Transverse colon (tissue), 4 donors: ENCODE results near the gene RBM19.

Experiments used
- EP300 ChIP-seq: sonication (generic); formaldehyde crosslinking; IDR thresholded peaks from one replicate; pipeline ENCODE4 v1.6.1; 2017; ENCODE audit warnings: antibody characterized with exemption, low read depth
- POLR2A ChIP-seq: fragments of 450-650 bp; IDR thresholded peaks from one replicate; pipeline ENCODE4 v1.6.1; 2016; ENCODE audit warnings: antibody characterized with exemption, mild to moderate bottlenecking, moderate library complexity
- POLR2AphosphoS5 ChIP-seq, 3 donors: sonication (generic); formaldehyde crosslinking; IDR thresholded peaks; one replicate each; pipeline ENCODE4 v1.6.1; 2016; ENCODE audit warnings: antibody characterized with exemption in 3 of 3
- TF ChIP-seq, protein P1 (sequence below), 5 experiments: fragments of 200-600 bp in 3 of 5; fragments of 450-650 bp in 2 of 5; sonication (generic) in 3 of 5; IDR thresholded peaks; 1 replicate in 2 of 5; 2 replicates in 3 of 5; pipeline ENCODE4 v1.5.1; 2016 to 2017; ENCODE audit warnings: antibody characterized with exemption in 5 of 5, inconsistent platforms in 3 of 5, mild to moderate bottlenecking in 2 of 5, moderate library complexity in 1 of 5

DNA sequence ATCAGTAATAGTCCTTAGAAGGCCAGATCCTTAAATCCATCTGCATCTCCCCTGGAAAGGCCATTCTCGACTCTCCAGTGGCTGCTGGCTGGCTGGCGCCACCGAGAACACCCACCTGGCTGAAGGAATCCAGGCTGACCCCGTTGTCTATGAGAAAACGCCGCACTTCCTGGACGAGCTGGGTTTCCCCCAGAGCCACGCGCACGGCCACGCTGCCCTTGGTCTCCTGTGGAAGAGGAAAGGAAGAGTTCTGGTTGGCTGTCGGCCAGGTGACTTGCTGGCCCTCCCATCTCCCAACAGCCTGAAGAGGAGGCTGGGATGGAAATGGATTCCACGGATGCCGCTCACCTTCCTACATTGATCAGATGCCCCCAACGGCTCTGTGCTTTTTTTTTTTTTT is 23.9 kb downstream of the RBM19 start:
- TF ChIP-seq POLR2A = no peak
- TF ChIP-seq, protein P1, sequence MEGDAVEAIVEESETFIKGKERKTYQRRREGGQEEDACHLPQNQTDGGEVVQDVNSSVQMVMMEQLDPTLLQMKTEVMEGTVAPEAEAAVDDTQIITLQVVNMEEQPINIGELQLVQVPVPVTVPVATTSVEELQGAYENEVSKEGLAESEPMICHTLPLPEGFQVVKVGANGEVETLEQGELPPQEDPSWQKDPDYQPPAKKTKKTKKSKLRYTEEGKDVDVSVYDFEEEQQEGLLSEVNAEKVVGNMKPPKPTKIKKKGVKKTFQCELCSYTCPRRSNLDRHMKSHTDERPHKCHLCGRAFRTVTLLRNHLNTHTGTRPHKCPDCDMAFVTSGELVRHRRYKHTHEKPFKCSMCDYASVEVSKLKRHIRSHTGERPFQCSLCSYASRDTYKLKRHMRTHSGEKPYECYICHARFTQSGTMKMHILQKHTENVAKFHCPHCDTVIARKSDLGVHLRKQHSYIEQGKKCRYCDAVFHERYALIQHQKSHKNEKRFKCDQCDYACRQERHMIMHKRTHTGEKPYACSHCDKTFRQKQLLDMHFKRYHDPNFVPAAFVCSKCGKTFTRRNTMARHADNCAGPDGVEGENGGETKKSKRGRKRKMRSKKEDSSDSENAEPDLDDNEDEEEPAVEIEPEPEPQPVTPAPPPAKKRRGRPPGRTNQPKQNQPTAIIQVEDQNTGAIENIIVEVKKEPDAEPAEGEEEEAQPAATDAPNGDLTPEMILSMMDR (IDR thresholded peaks at IDR 0.05) = no peak
- TF ChIP-seq POLR2AphosphoS5 (IDR thresholded peaks at IDR 0.05) = no peak
- no peak for TF ChIP-seq EP300
